Ureter (tissue), 1 donor: ENCODE results near the gene EHBP1. TPM values are rescaled to one million over a fixed set of nuclear protein-coding genes. Genes with fewer than 3 reads are reported as not detected.
A peak's percentile ranks its signal among the peaks of the same experiment; 100 is the strongest.

Experiments
- DNase-seq: peaks from one replicate; pipeline ENCODE4 v3.0.0-alpha.2; 2020; ENCODE audit warnings: low spot score
- total RNA-seq: library from RNA; stranded (reverse); gene quantifications from one replicate; pipeline ENCODE4 v1.2.4, GENCODE V29; 2023
- donor health status: DM: yes; HTN: yes; CAD: no.

Gene EHBP1
- 62.2 TPM for total RNA-seq

- DNase-seq, result peak; percentile 99
Observed at GRCh38 chr2:62705007-62705829, at the start of gene EHBP1. EHBP1 (plus strand) TSS chr2:62705713; CDS start chr2:62707192, 1,479 bp downstream.

GRCh38 chr2:62657783-62658182 is 47.7 kb upstream of the EHBP1 start:
- no peak for DNase-seq

GRCh38 chr2:62658891-62659290 is 46.6 kb upstream of the EHBP1 start:
- no peak for DNase-seq

GRCh38 chr2:62660087-62660486 is 45.4 kb upstream of the EHBP1 start:
- no peak for DNase-seq

GRCh38 chr2:62660582-62661262 is 44.8 kb upstream of the EHBP1 start:
- DNase-seq, result no peak

GRCh38 chr2:62661263-62661635 is 44.3 kb upstream of the EHBP1 start:
- DNase-seq, result no peak

GRCh38 chr2:62662131-62662530 is 43.4 kb upstream of the EHBP1 start:
- DNase-seq, result no peak

- DNase-seq, result no peak
Observed at GRCh38 chr2:62662554-62662953, 43.0 kb upstream of the EHBP1 start.

- no peak for DNase-seq
Observed at GRCh38 chr2:62663411-62663810, 42.1 kb upstream of the EHBP1 start.

- no peak for DNase-seq
Observed at GRCh38 chr2:62663920-62664795, 41.4 kb upstream of the EHBP1 start.

- no peak for DNase-seq
Observed at GRCh38 chr2:62665446-62665845, 40.1 kb upstream of the EHBP1 start.

- no peak for DNase-seq
Observed at GRCh38 chr2:62669180-62669579, 36.3 kb upstream of the EHBP1 start.

- DNase-seq, result no peak
Observed at GRCh38 chr2:62672601-62673000, 32.9 kb upstream of the EHBP1 start.

GRCh38 chr2:62675062-62675461 is 30.5 kb upstream of the EHBP1 start:
- no peak for DNase-seq

GRCh38 chr2:62685256-62685655 is 20.3 kb upstream of the EHBP1 start:
- DNase-seq, result no peak

- DNase-seq, result no peak
Observed at GRCh38 chr2:62686012-62686685, 19.4 kb upstream of the EHBP1 start.

GRCh38 chr2:62687636-62688035 is 17.9 kb upstream of the EHBP1 start:
- DNase-seq, result no peak

- DNase-seq, result no peak
Observed at GRCh38 chr2:62688771-62689170, 16.7 kb upstream of the EHBP1 start.

- no peak for DNase-seq
Observed at GRCh38 chr2:62691186-62691585, 14.3 kb upstream of the EHBP1 start.

- DNase-seq, result no peak
Observed at GRCh38 chr2:62692225-62692624, 13.3 kb upstream of the EHBP1 start.

GRCh38 chr2:62698653-62699052 is 6.9 kb upstream of the EHBP1 start:
- DNase-seq, result no peak

- DNase-seq, result no peak
Observed at GRCh38 chr2:62704654-62705006, 883 bp upstream of the EHBP1 start.
